Posterior cingulate gyrus (tissue), 11 donors: Measurements from ENCODE around the gene OR10A6.

ENCODE experiments used
- DNase-seq, 10 donors: peaks; one replicate each; pipeline versions ENCODE4 v3.0.0 to v3.0.0-alpha.2; 2020 to 2021; ENCODE audit warnings: mixed read lengths in 3 of 10
- intact Hi-C: fragments of 100-400 bp; cut with DNase I; formaldehyde crosslinking; loops from one replicate; pipeline ENCODE4 v1.15.1; 2023

OR10A6 gene

GRCh38 chr11:7882860-7883259 is 48.2 kb downstream of the OR10A6 start:
- intact Hi-C loops, result no loop called here
- DNase-seq, result no peak
